Vagina (tissue), 2 donors: ENCODE measurements around the gene RPL10A. TPM values are rescaled to one million over a fixed set of nuclear protein-coding genes. Genes with fewer than 3 reads are reported as not detected.

Experiments used
- DNase-seq, 2 donors: peaks; one replicate each; pipeline ENCODE4 v3.0.0-alpha.2; 2017; ENCODE audit errors: extremely low spot score in 2 of 2
- H3K27ac ChIP-seq: fragments of 200-600 bp; sonication (generic); one replicate; pipeline ENCODE4 v1.5.1; 2019
- H3K27me3 ChIP-seq: fragments of 200-600 bp; sonication (generic); one replicate; pipeline ENCODE4 v1.5.1; 2019
- H3K36me3 ChIP-seq, 2 donors: fragments of 200-600 bp; sonication (generic); one replicate each; pipeline ENCODE4 v1.5.1; 2017 to 2019
- H3K4me1 ChIP-seq: fragments of 200-600 bp; sonication (generic); one replicate; pipeline ENCODE4 v1.5.1; 2019
- H3K4me3 ChIP-seq, 2 donors: fragments of 200-600 bp; sonication (generic); 1 replicate in 1 of 2; 2 replicates in 1 of 2; pipeline ENCODE4 v1.5.1; 2016 to 2019
- H3K9me3 ChIP-seq: fragments of 200-600 bp; sonication (generic); one replicate; pipeline ENCODE4 v1.5.1; 2019
- CTCF ChIP-seq, 3 experiments: fragments of 450-650 bp in 2 of 3; fragments of 200-600 bp in 1 of 3; sonication (generic) in 1 of 3; IDR thresholded peaks; one replicate each; pipeline ENCODE4 v1.5.1; 2017 to 2019; ENCODE audit warnings: antibody characterized with exemption in 3 of 3, mild to moderate bottlenecking in 2 of 3, moderate library complexity in 2 of 3
- POLR2A ChIP-seq, 2 donors: fragments of 450-650 bp; IDR thresholded peaks; one replicate each; pipeline ENCODE4 v1.6.1; 2017; ENCODE audit warnings: antibody characterized with exemption in 2 of 2, mild to moderate bottlenecking in 2 of 2, moderate library complexity in 2 of 2
- POLR2AphosphoS5 ChIP-seq, 2 donors: sonication (generic); formaldehyde crosslinking; IDR thresholded peaks; one replicate each; pipeline ENCODE4 v1.9.0; 2017; ENCODE audit warnings: antibody characterized with exemption in 2 of 2, mild to moderate bottlenecking in 2 of 2, low read depth in 1 of 2; ENCODE audit not compliant: insufficient read depth in 1 of 2
- intact Hi-C: fragments of 100-400 bp; cut with DNase I; formaldehyde crosslinking; loops from one replicate; pipeline ENCODE4 v1.15.1; 2023
- total RNA-seq: library from RNA; depleted of rRNA; stranded (reverse); fragments of >200 nt; gene quantifications from one replicate; pipeline ENCODE4 v1.2.3, GENCODE V29; 2016

RPL10A gene
- total RNA-seq, 1 donor from 2014 or later = 2,013 TPM

- no peaks in the 10 kb centered on the region for H3K9me3 ChIP-seq
- no peak overlapping the region for H3K4me3 ChIP-seq
- TF ChIP-seq CTCF (IDR thresholded peaks at IDR 0.05) (no peak), POLR2AphosphoS5 (IDR thresholded peaks at IDR 0.05; ENCODE audit: insufficient read depth in 1 of 2, low read depth in 1 of 2) (no peak), POLR2A (IDR thresholded peaks at IDR 0.05) (no peak)
- intact Hi-C loops = no loop called here
- H3K4me1 ChIP-seq = no peaks in the 10 kb centered on the region
- no peak overlapping the region for H3K27ac ChIP-seq
- no peak for DNase-seq
- H3K27me3 ChIP-seq = no peaks in the 10 kb centered on the region
- H3K36me3 ChIP-seq = no peaks in the 10 kb centered on the region
These were observed 26.6 kb upstream of the RPL10A start for GRCh38 chr6:35441642-35442041.

- DNase-seq = no peak
- no peak for TF ChIP-seq POLR2A (IDR thresholded peaks at IDR 0.05)
- TF ChIP-seq POLR2AphosphoS5 (IDR thresholded peaks at IDR 0.05; ENCODE audit: insufficient read depth in 1 of 2, low read depth in 1 of 2) = no peak
- no peak for TF ChIP-seq CTCF (IDR thresholded peaks at IDR 0.05)
- intact Hi-C loops = no loop called here
- Histone ChIP-seq H3K9me3 (no peaks in the 10 kb centered on the region), H3K36me3 (no peaks in the 10 kb centered on the region), H3K4me1 (no peaks in the 10 kb centered on the region), H3K27me3 (no peaks in the 10 kb centered on the region), H3K4me3 (no peak overlapping the region), H3K27ac (no peak overlapping the region)
These were observed 25.5 kb upstream of the RPL10A start for GRCh38 chr6:35442693-35443092.

- intact Hi-C loops = no loop called here
- H3K4me1 ChIP-seq = no peaks in the 10 kb centered on the region
- no peaks in the 10 kb centered on the region for H3K27me3 ChIP-seq
- H3K9me3 ChIP-seq = no peaks in the 10 kb centered on the region
- no peak overlapping the region for H3K27ac ChIP-seq
- no peak for DNase-seq
- no peak overlapping the region for H3K4me3 ChIP-seq
- TF ChIP-seq POLR2AphosphoS5 (IDR thresholded peaks at IDR 0.05; ENCODE audit: insufficient read depth in 1 of 2, low read depth in 1 of 2) = no peak
- no peak for TF ChIP-seq POLR2A (IDR thresholded peaks at IDR 0.05)
- TF ChIP-seq CTCF (IDR thresholded peaks at IDR 0.05) = no peak
- no peaks in the 10 kb centered on the region for H3K36me3 ChIP-seq
These were observed 24.7 kb upstream of the RPL10A start for GRCh38 chr6:35443341-35444030.

GRCh38 chr6:35445691-35446090 is 22.5 kb upstream of the RPL10A start:
- no peak for DNase-seq
- Histone ChIP-seq H3K4me1 (no peaks in the 10 kb centered on the region), H3K27me3 (no peaks in the 10 kb centered on the region), H3K4me3 (no peak overlapping the region), H3K27ac (no peak overlapping the region), H3K36me3 (no peaks in the 10 kb centered on the region), H3K9me3 (no peaks in the 10 kb centered on the region)
- intact Hi-C loops = no loop called here
- TF ChIP-seq POLR2A (IDR thresholded peaks at IDR 0.05) (no peak), CTCF (IDR thresholded peaks at IDR 0.05) (no peak), POLR2AphosphoS5 (IDR thresholded peaks at IDR 0.05; ENCODE audit: insufficient read depth in 1 of 2, low read depth in 1 of 2) (no peak)

- no peak for DNase-seq
- TF ChIP-seq POLR2A (IDR thresholded peaks at IDR 0.05) = no peak
- TF ChIP-seq POLR2AphosphoS5 (IDR thresholded peaks at IDR 0.05; ENCODE audit: insufficient read depth in 1 of 2, low read depth in 1 of 2) = no peak
- intact Hi-C loops = no loop called here
- H3K27ac ChIP-seq = no peak overlapping the region
- peaks cover 16% of the 10 kb centered on the region for H3K4me1 ChIP-seq
- no peaks in the 10 kb centered on the region for H3K9me3 ChIP-seq
- H3K4me3 ChIP-seq = no peak overlapping the region
- H3K27me3 ChIP-seq = no peaks in the 10 kb centered on the region
- H3K36me3 ChIP-seq = no peaks in the 10 kb centered on the region
These were observed 20.0 kb upstream of the RPL10A start for GRCh38 chr6:35448191-35448590.
